Epidermal melanocyte (primary cell): Measurements from ENCODE around the gene BTBD8.

Source experiments
- DNase-seq: peaks from one replicate; pipeline ENCODE4 v3.0.0; 2011; ENCODE audit warnings: low spot score; ENCODE audit not compliant: insufficient read length

The BTBD8 gene

GRCh38 chr1:92091625-92092024 is 11.5 kb downstream of the BTBD8 start:
- DNase-seq = no peak

GRCh38 chr1:92094090-92094489 is 13.9 kb downstream of the BTBD8 start:
- DNase-seq = no peak

- no peak for DNase-seq
Observed at GRCh38 chr1:92094595-92094994, 14.4 kb downstream of the BTBD8 start.

- no peak for DNase-seq
Observed at GRCh38 chr1:92095874-92096273, 15.7 kb downstream of the BTBD8 start.

- DNase-seq = no peak
Observed at GRCh38 chr1:92096317-92096716, 16.2 kb downstream of the BTBD8 start.

GRCh38 chr1:92105546-92106081 is 25.5 kb downstream of the BTBD8 start:
- DNase-seq = no peak

GRCh38 chr1:92108631-92109030 is 28.5 kb downstream of the BTBD8 start:
- DNase-seq = no peak

- DNase-seq = no peak
Observed at GRCh38 chr1:92117526-92117925, 37.4 kb downstream of the BTBD8 start.

GRCh38 chr1:92118826-92119225 is 38.7 kb downstream of the BTBD8 start:
- no peak for DNase-seq

- DNase-seq = no peak
Observed at GRCh38 chr1:92123868-92124267, 43.7 kb downstream of the BTBD8 start.

GRCh38 chr1:92125204-92125603 is 45.1 kb downstream of the BTBD8 start:
- no peak for DNase-seq

GRCh38 chr1:92126088-92126487 is 45.9 kb downstream of the BTBD8 start:
- no peak for DNase-seq

GRCh38 chr1:92134331-92134730 is 54.2 kb downstream of the BTBD8 start:
- no peak for DNase-seq

- DNase-seq = no peak
Observed at GRCh38 chr1:92136341-92136740, 56.2 kb downstream of the BTBD8 start.

- no peak for DNase-seq
Observed at GRCh38 chr1:92154934-92155333, 74.8 kb downstream of the BTBD8 start.

GRCh38 chr1:92159593-92159992 is 79.4 kb downstream of the BTBD8 start:
- no peak for DNase-seq

GRCh38 chr1:92165389-92165788 is 85.2 kb downstream of the BTBD8 start:
- DNase-seq = no peak

- no peak for DNase-seq
Observed at GRCh38 chr1:92167151-92167550, 87.0 kb downstream of the BTBD8 start.

- no peak for DNase-seq
Observed at GRCh38 chr1:92168657-92169056, 88.5 kb downstream of the BTBD8 start.

GRCh38 chr1:92169214-92170005 is 89.3 kb downstream of the BTBD8 start:
- no peak for DNase-seq

- no peak for DNase-seq
Observed at GRCh38 chr1:92184632-92185031, 104.5 kb downstream of the BTBD8 start.

GRCh38 chr1:92186081-92186480 is 105.9 kb downstream of the BTBD8 start:
- no peak for DNase-seq
